ENCODE measurements around the gene EMP1.

The EMP1 gene

GRCh38 chr12:13206560-13206897 is 10.0 kb downstream of the EMP1 start:
- in situ Hi-C loops (cut with MboI; ENCODE audit: low pct_unique_long_range_greater_than_20kb, low sequenced_read_pairs, unreplicated experiment), result loop anchor here (10.0 to 25.0 kb wide), 3 partner anchors 194 to 419 kb away; partner anchors contain the start of genes APOLD1 and HEBP1
- no peak for DNase-seq (ENCODE audit: low spot score)
- TF ChIP-seq CTCF (IDR thresholded peaks at IDR 0.05; ENCODE audit: extremely low read depth, insufficient read depth, missing control alignments), result no peak

- no peak for DNase-seq (ENCODE audit: low spot score)
- in situ Hi-C loops (cut with MboI; ENCODE audit: low pct_unique_long_range_greater_than_20kb, low sequenced_read_pairs, unreplicated experiment), result loop anchor here (10.0 to 25.0 kb wide), 3 partner anchors 196 to 421 kb away; partner anchors contain the start of genes APOLD1 and HEBP1
- TF ChIP-seq CTCF (IDR thresholded peaks at IDR 0.05; ENCODE audit: extremely low read depth, insufficient read depth, missing control alignments), result peak; percentile 38
Observed at GRCh38 chr12:13208533-13209435, 12.3 kb downstream of the EMP1 start.

- no peak for TF ChIP-seq CTCF (IDR thresholded peaks at IDR 0.05; ENCODE audit: extremely low read depth, insufficient read depth, missing control alignments)
- DNase-seq (ENCODE audit: low spot score), result no peak
- in situ Hi-C loops (cut with MboI; ENCODE audit: low pct_unique_long_range_greater_than_20kb, low sequenced_read_pairs, unreplicated experiment), result loop anchor here (10.0 to 25.0 kb wide), 3 partner anchors 197 to 422 kb away; partner anchors contain the start of genes APOLD1 and HEBP1
Observed at GRCh38 chr12:13209436-13210235, 13.1 kb downstream of the EMP1 start.

GRCh38 chr12:13210236-13211190 is 14.0 kb downstream of the EMP1 start:
- TF ChIP-seq CTCF (IDR thresholded peaks at IDR 0.05; ENCODE audit: extremely low read depth, insufficient read depth, missing control alignments), result no peak
- in situ Hi-C loops (cut with MboI; ENCODE audit: low pct_unique_long_range_greater_than_20kb, low sequenced_read_pairs, unreplicated experiment), result loop anchor here (25.0 kb wide), 2 partner anchors 198 to 423 kb away; partner anchors contain the start of genes APOLD1 and HEBP1
- no peak for DNase-seq (ENCODE audit: low spot score)

- no peak for TF ChIP-seq CTCF (IDR thresholded peaks at IDR 0.05; ENCODE audit: extremely low read depth, insufficient read depth, missing control alignments)
- DNase-seq (ENCODE audit: low spot score), result no peak
- in situ Hi-C loops (cut with MboI; ENCODE audit: low pct_unique_long_range_greater_than_20kb, low sequenced_read_pairs, unreplicated experiment), result loop anchor here (25.0 kb wide), 2 partner anchors 199 to 424 kb away; partner anchors contain the start of genes APOLD1 and HEBP1
Observed at GRCh38 chr12:13211191-13211858, 14.8 kb downstream of the EMP1 start.
